K562 (cell line): Measurements from ENCODE around the gene ZNF689. TPM values are rescaled to one million over a fixed set of nuclear protein-coding genes. Genes with fewer than 3 reads are reported as not detected.
A peak's percentile ranks its signal among the peaks of the same experiment; 100 is the strongest.

ENCODE experiments used
- ADNP ChIP-seq: fragments of 200-800 bp; sonication (Bioruptor generic); IDR thresholded peaks from 2 replicates; pipeline ENCODE4 v1.6.1; 2016; ENCODE audit warnings: missing genetic modification characterization, missing compliant biosample characterization
- AFF1 ChIP-seq, 2 experiments: fragments of 450-650 bp; IDR thresholded peaks; 2 replicates each; pipeline ENCODE4 v1.6.1; 2018; ENCODE audit warnings: mild to moderate bottlenecking in 2 of 2, low read depth in 1 of 2; ENCODE audit not compliant: partially characterized antibody in 2 of 2
- ATF4 ChIP-seq: fragments of 450-650 bp; formaldehyde crosslinking; IDR thresholded peaks from 2 replicates; pipeline ENCODE4 v1.4.0; 2022; ENCODE audit warnings: mild to moderate bottlenecking, moderate library complexity
- CREM ChIP-seq: IDR thresholded peaks from 2 replicates; pipeline ENCODE4 v1.6.1; 2014; ENCODE audit warnings: antibody characterized with exemption, low read depth
- CUX1 ChIP-seq: fragments of 200-800 bp; sonication (Bioruptor generic); IDR thresholded peaks from 2 replicates; pipeline ENCODE4 v1.6.1; 2016; ENCODE audit warnings: missing genetic modification characterization, missing compliant biosample characterization
- EP400 ChIP-seq: fragments of 450-650 bp; IDR thresholded peaks from 2 replicates; pipeline ENCODE4 v1.6.1; 2017; ENCODE audit warnings: antibody characterized with exemption, mild to moderate bottlenecking, moderate library complexity
- ERF ChIP-seq: fragments of 450-650 bp; formaldehyde crosslinking; IDR thresholded peaks from 2 replicates; pipeline ENCODE4 v1.4.0; 2020; ENCODE audit warnings: mild to moderate bottlenecking, mixed read lengths
- ESRRA ChIP-seq: fragments of 450-650 bp; IDR thresholded peaks from 2 replicates; pipeline ENCODE4 v1.6.1; 2014; ENCODE audit warnings: low read depth, mild to moderate bottlenecking, moderate library complexity, borderline replicate concordance
- RBBP5 ChIP-seq: fragments of 200-600 bp; sonication (generic); IDR thresholded peaks from 2 replicates; pipeline ENCODE4 v1.6.1; 2012; ENCODE audit warnings: borderline replicate concordance, mild to moderate bottlenecking, low read length, control low read depth, inconsistent platforms; ENCODE audit not compliant: insufficient read depth, poor library complexity, severe bottlenecking
- SREBF2 ChIP-seq: sonication (generic); formaldehyde crosslinking; IDR thresholded peaks from 2 replicates; pipeline ENCODE4 v1.4.0; 2020; ENCODE audit warnings: mild to moderate bottlenecking, missing genetic modification reagents
- TAF9B ChIP-seq: fragments of 450-650 bp; IDR thresholded peaks from 2 replicates; pipeline ENCODE4 v1.6.1; 2018; ENCODE audit warnings: mild to moderate bottlenecking; ENCODE audit not compliant: partially characterized antibody
- ZBTB33 ChIP-seq: sonication (generic); formaldehyde crosslinking; IDR thresholded peaks from 2 replicates; pipeline ENCODE4 v1.8.1; 2023; ENCODE audit warnings: mild to moderate bottlenecking, missing genetic modification reagents
- ZNF274 ChIP-seq: IDR thresholded peaks from 2 replicates; pipeline ENCODE4 v1.6.1; 2011; ENCODE audit warnings: low read depth, mild to moderate bottlenecking, low read length, moderate library complexity, borderline replicate concordance
- polyA plus RNA-seq, 8 experiments: library from polyadenylated mRNA; depleted of rRNA in 4 of 8; stranded (reverse) in 5 of 8; unstranded in 3 of 8; fragments of >200 nt; fragmentation: Nextera tagmentation in 2 of 8; fragmentation: Illumina TruSeq in 1 of 8; extraction: Ambion mirVana in 2 of 8; extraction: Trizol in 1 of 8; gene quantifications; 2 replicates each; pipeline versions ENCODE4 v1.2.1 to v1.2.3, GENCODE V29; 2011 to 2014; ENCODE audit warnings: inconsistent platforms in 1 of 8, missing spikeins in 1 of 8
- total RNA-seq, 7 experiments: library from RNA; depleted of rRNA in 6 of 7; stranded (reverse); fragments of >200 nt in 6 of 7; fragmentation: Illumina TruSeq in 2 of 7; extraction: Trizol in 2 of 7; gene quantifications; 2 replicates each; pipeline versions ENCODE4 v1.2.1 to v1.2.3, GENCODE V29; 2011 to 2021; ENCODE audit warnings: low replicate concordance in 1 of 7

The ZNF689 gene
- total and polyA plus RNA-seq, 9 of the 15 experiments (the other 6 are each of a cell fraction or from before 2014, with no cell fraction given): 5.4 to 15.4 (median 10.8) TPM

GRCh38 chr16:30609926-30610839 lies at the start of gene ZNF689 (continued):
- 0 out of 2 replicates have a peak, but pooled peaks have one; percentile 18 for TF ChIP-seq ATF4 (CRISPR knock-in tag)
- TF ChIP-seq RBBP5: peak; percentile 77
- TF ChIP-seq TAF9B: peak; percentile 91
- peak; percentile 83 for TF ChIP-seq CREM
- TF ChIP-seq ERF (CRISPR knock-in tag): peak; percentile 27; the same call in 1 of the 2 replicates
- TF ChIP-seq SREBF2 (CRISPR knock-in tag): no peak
- TF ChIP-seq ESRRA: peak; percentile 33; the same call in 1 of the 2 replicates
- 0 out of 2 replicates have a peak, but pooled peaks have one; percentile 12 for TF ChIP-seq ZBTB33 (CRISPR knock-in tag)
- peak; percentile 88 for TF ChIP-seq EP400
- TF ChIP-seq ZNF274: no peak
- peak; percentile 88; the same call in 1 of the 2 replicates for TF ChIP-seq CUX1 (CRISPR knock-in tag)
- peak in 1 of 2 experiments; percentile 61 for TF ChIP-seq AFF1 (IDR thresholded peaks at IDR 0.05; ENCODE audit: low read depth in 1 of 2, partially characterized antibody in 2 of 2)
- no peak for TF ChIP-seq ADNP
